Keratinocyte (primary cell): ENCODE results near the gene ARTN. TPM values are rescaled to one million over a fixed set of nuclear protein-coding genes. Genes with fewer than 3 reads are reported as not detected.

Source experiments
- DNase-seq: peaks from one replicate; pipeline ENCODE4 v3.0.0-alpha.2; 2011; ENCODE audit warnings: low read depth, missing footprints, low spot score
- FAIRE-seq: peaks from 2 replicates; lab custom pipeline; 2011; peaks lifted over from hg19 to GRCh38; lab: Jason Lieb, UNC
- H2AFZ ChIP-seq: 2 replicates; pipeline ENCODE4 v1.6.0; 2012; ENCODE audit warnings: low read length, control low read depth, inconsistent platforms; ENCODE audit not compliant: control insufficient read depth
- H3K27ac ChIP-seq: 2 replicates; pipeline ENCODE4 v1.5.1; 2011; ENCODE audit warnings: low read length; ENCODE audit not compliant: control insufficient read depth, insufficient read depth
- H3K27me3 ChIP-seq: 3 replicates; pipeline ENCODE4 v1.6.0; 2011; ENCODE audit warnings: low read length; ENCODE audit not compliant: control insufficient read depth, insufficient read depth; ENCODE audit errors: extremely low read depth
- H3K36me3 ChIP-seq, 2 experiments: 2 replicates in 1 of 2; 3 replicates in 1 of 2; pipeline ENCODE4 v1.5.1; 2011; ENCODE audit warnings: low read length in 2 of 2, mild to moderate bottlenecking in 1 of 2; ENCODE audit not compliant: control insufficient read depth in 2 of 2, insufficient read depth in 2 of 2; ENCODE audit errors: extremely low read depth in 1 of 2
- H3K4me1 ChIP-seq: 3 replicates; pipeline ENCODE4 v1.5.1; 2011; ENCODE audit warnings: low read length; ENCODE audit not compliant: control insufficient read depth, insufficient read depth; ENCODE audit errors: extremely low read depth
- H3K4me2 ChIP-seq: 3 replicates; pipeline ENCODE4 v1.6.0; 2011; ENCODE audit warnings: low read depth, low read length; ENCODE audit not compliant: control insufficient read depth, insufficient read depth; ENCODE audit errors: extremely low read depth
- H3K4me3 ChIP-seq, 3 experiments: fragments of 200-600 bp in 1 of 3; sonication (generic) in 1 of 3; 2 replicates in 2 of 3; 3 replicates in 1 of 3; pipeline ENCODE4 v1.5.1; 2011 to 2016; ENCODE audit warnings: low read length in 3 of 3, mild to moderate bottlenecking in 3 of 3, control low read depth in 2 of 3, inconsistent platforms in 1 of 3, low read depth in 1 of 3, mixed read lengths in 1 of 3, mixed run types in 1 of 3, moderate library complexity in 1 of 3; ENCODE audit not compliant: control insufficient read depth in 2 of 3, insufficient read depth in 2 of 3; ENCODE audit errors: extremely low read depth in 1 of 3
- H3K79me2 ChIP-seq: 2 replicates; pipeline ENCODE4 v1.6.0; 2012; ENCODE audit warnings: low read length; ENCODE audit not compliant: control insufficient read depth, insufficient read depth
- H3K9ac ChIP-seq: 3 replicates; pipeline ENCODE4 v1.6.0; 2011; ENCODE audit warnings: low read length; ENCODE audit not compliant: control insufficient read depth, insufficient read depth; ENCODE audit errors: extremely low read depth
- H3K9me1 ChIP-seq: 3 replicates; pipeline ENCODE4 v1.6.0; 2011; ENCODE audit warnings: low read length; ENCODE audit not compliant: control insufficient read depth, insufficient read depth; ENCODE audit errors: extremely low read depth
- H3K9me3 ChIP-seq: 2 replicates; pipeline ENCODE4 v1.5.1; 2012; ENCODE audit warnings: low read depth, low read length; ENCODE audit not compliant: control insufficient read depth
- H4K20me1 ChIP-seq: 3 replicates; pipeline ENCODE4 v1.6.0; 2011; ENCODE audit warnings: low read length; ENCODE audit not compliant: control insufficient read depth, insufficient read depth; ENCODE audit errors: extremely low read depth
- EZH2 ChIP-seq: IDR thresholded peaks from one replicate; pipeline ENCODE4 v1.6.1; 2012; ENCODE audit warnings: inconsistent platforms, mild to moderate bottlenecking, low read length, moderate library complexity
- dilution Hi-C: fragments of 300-500 bp; cut with MboI; formaldehyde crosslinking; loops from one replicate; pipeline ENCODE4 v1.7.0; 2020; ENCODE audit warnings: low sequenced_read_pairs; ENCODE audit not compliant: extremely low pct_ligation_motif_present
- polyA plus RNA-seq, 5 experiments: library from polyadenylated mRNA; depleted of rRNA in 3 of 5; stranded (reverse) in 3 of 5; stranded (forward) in 1 of 5; unstranded in 1 of 5; fragments of >200 nt; gene quantifications; 1 replicate in 1 of 5; 2 replicates in 3 of 5; 3 replicates in 1 of 5; pipeline versions ENCODE4 v1.2.1 to v1.2.3, GENCODE V29; 2011 to 2012; ENCODE audit warnings: missing spikeins in 2 of 5, low read depth in 1 of 5, low replicate concordance in 1 of 5
- TF ChIP-seq, protein P1 (sequence below), 3 experiments: IDR thresholded peaks in 1 of 3; conservative IDR thresholded peaks in 1 of 3; optimal IDR thresholded peaks in 1 of 3; 2 replicates in 2 of 3; 3 replicates in 1 of 3; pipeline versions ENCODE3 to v1.5.1; 2011; ENCODE audit warnings: low read length in 3 of 3, mild to moderate bottlenecking in 3 of 3, moderate library complexity in 2 of 3, control low read depth in 1 of 3, inconsistent platforms in 1 of 3; ENCODE audit not compliant: insufficient read depth in 2 of 3; ENCODE audit errors: extremely low read depth in 1 of 3

The ARTN gene
- polyA plus RNA-seq, 1 donor (not counting 4 experiments of a cell fraction or from before 2014, with no cell fraction given) = 27.2 TPM

DNA sequence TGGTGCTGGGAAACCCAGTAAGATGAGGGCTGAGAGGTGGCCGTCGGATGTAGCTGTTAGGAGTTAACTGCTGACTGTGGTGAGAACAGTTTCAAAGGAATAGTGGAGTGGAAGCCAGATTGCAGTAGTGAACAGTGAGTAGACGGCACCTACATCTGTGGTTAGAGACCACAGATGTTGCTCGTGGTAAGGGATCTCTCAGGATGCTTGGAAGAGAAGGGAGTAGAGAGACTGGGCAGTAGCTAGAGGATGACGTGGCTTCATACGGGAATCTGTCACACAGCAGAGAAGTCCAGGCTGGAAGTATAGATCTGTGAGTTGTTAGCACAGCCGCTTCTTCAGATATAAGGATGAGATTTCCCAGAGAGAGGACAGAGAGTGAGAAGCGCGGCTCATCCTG lies 7.8 kb upstream of the ARTN start:
- Histone ChIP-seq H2AFZ (no peak overlapping the region), H3K27ac (no peak overlapping the region), H3K4me1 (peaks cover 53% of the 10 kb centered on the region), H3K9me1 (no peaks in the 10 kb centered on the region), H3K9me3 (no peaks in the 10 kb centered on the region), H3K79me2 (no peaks in the 10 kb centered on the region), H3K4me3 (no peak overlapping the region), H3K36me3 (peaks cover 7 to 22% of the 10 kb centered on the region in 2 experiments), H3K9ac (no peak overlapping the region), H3K27me3 (no peaks in the 10 kb centered on the region), H4K20me1 (no peaks in the 10 kb centered on the region), H3K4me2 (no peak overlapping the region)
- dilution Hi-C loops = loop anchor here (25.0 kb wide), 2 partner anchors 89 to 214 kb away; partner anchors contain the start of gene ST3GAL3
- no peak for DNase-seq
- TF ChIP-seq EZH2 = no peak
- TF ChIP-seq, protein P1, sequence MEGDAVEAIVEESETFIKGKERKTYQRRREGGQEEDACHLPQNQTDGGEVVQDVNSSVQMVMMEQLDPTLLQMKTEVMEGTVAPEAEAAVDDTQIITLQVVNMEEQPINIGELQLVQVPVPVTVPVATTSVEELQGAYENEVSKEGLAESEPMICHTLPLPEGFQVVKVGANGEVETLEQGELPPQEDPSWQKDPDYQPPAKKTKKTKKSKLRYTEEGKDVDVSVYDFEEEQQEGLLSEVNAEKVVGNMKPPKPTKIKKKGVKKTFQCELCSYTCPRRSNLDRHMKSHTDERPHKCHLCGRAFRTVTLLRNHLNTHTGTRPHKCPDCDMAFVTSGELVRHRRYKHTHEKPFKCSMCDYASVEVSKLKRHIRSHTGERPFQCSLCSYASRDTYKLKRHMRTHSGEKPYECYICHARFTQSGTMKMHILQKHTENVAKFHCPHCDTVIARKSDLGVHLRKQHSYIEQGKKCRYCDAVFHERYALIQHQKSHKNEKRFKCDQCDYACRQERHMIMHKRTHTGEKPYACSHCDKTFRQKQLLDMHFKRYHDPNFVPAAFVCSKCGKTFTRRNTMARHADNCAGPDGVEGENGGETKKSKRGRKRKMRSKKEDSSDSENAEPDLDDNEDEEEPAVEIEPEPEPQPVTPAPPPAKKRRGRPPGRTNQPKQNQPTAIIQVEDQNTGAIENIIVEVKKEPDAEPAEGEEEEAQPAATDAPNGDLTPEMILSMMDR (optimal IDR thresholded peaks at IDR 0.05 in 1 of 3, IDR thresholded peaks at IDR 0.05 in 1 of 3, conservative IDR thresholded peaks at IDR 0.05 in 1 of 3; ENCODE audit: extremely low read depth in 1 of 3, insufficient read depth in 2 of 3, low read length in 3 of 3) = no peak
- FAIRE-seq = no peak

DNA sequence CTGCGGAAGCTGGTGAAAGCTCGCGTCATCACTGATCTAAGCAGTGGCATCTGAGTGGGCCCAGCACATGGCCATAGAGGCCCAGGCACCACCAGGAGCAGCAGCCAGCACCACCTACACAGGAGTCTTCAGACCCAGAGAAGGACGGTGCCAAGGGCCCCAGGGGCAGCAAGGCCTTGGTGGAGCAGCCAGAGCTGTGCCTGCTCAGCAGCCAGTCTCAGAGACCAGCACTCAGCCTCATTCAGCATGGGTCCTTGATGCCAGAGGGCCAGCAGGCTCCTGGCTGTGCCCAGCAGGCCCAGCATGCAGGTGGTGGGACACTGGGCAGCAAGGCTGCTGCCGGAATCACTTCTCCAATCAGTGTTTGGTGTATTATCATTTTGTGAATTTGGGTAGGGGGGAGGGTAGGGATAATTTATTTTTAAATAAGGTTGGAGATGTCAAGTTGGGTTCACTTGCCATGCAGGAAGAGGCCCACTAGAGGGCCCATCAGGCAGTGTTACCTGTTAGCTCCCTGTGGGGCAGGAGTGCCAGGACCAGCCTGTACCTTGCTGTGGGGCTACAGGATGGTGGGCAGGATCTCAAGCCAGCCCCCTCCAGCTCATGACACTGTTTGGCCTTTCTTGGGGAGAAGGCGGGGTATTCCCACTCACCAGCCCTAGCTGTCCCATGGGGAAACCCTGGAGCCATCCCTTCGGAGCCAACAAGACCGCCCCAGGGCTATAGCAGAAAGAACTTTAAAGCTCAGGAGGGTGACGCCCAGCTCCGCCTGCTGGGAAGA lies 3.2 kb upstream of the ARTN start:
- peaks cover 20% of the 10 kb centered on the region for H3K79me2 ChIP-seq
- no peak overlapping the region for H2AFZ ChIP-seq
- no peak for TF ChIP-seq EZH2
- TF ChIP-seq, protein P1 (optimal IDR thresholded peaks at IDR 0.05 in 1 of 3, IDR thresholded peaks at IDR 0.05 in 1 of 3, conservative IDR thresholded peaks at IDR 0.05 in 1 of 3; ENCODE audit: extremely low read depth in 1 of 3, insufficient read depth in 2 of 3, low read length in 3 of 3) = peak in 2 of 3 experiments; percentile 48 to 70
- FAIRE-seq = peak; percentile 90
- H3K4me1 ChIP-seq = peaks cover 57% of the 10 kb centered on the region
- H3K9me3 ChIP-seq = no peaks in the 10 kb centered on the region
- peak overlapping the region; percentile 30 for H3K9ac ChIP-seq
- peak overlapping the region; percentile 81 for H3K27ac ChIP-seq
- H3K4me2 ChIP-seq = peak overlapping the region; percentile 71
- no peaks in the 10 kb centered on the region for H3K9me1 ChIP-seq
- peaks cover 7 to 20% of the 10 kb centered on the region in 2 experiments for H3K36me3 ChIP-seq
- H3K27me3 ChIP-seq = no peaks in the 10 kb centered on the region
- H4K20me1 ChIP-seq = no peaks in the 10 kb centered on the region
- H3K4me3 ChIP-seq = no peak overlapping the region
- DNase-seq = no peak
- dilution Hi-C loops = loop anchor here (25.0 kb wide), 2 partner anchors 93 to 218 kb away; partner anchors contain the start of gene ST3GAL3
